ENCODE measurements around the gene SLAMF8. TPM values are rescaled to one million over a fixed set of nuclear protein-coding genes. Genes with fewer than 3 reads are reported as not detected.

The SLAMF8 gene
- total and polyA plus RNA-seq, 4 donors: 5.2 to 67.0 (median 28.4) TPM

GRCh38 chr1:159849626-159850366, 23.1 kb downstream of the SLAMF8 start:
- DNase-seq (no peak), ATAC-seq (ENCODE audit: insufficient read depth, low FRiP score) (no peak)
- no peak overlapping the region for H3K27ac ChIP-seq (ENCODE audit: low read depth in 1 of 2, low read length in 1 of 2)
- no peak overlapping the region for H3K4me3 ChIP-seq
- H3K9me3 ChIP-seq (ENCODE audit: control insufficient read depth in 4 of 4, insufficient read depth in 3 of 4, low read length in 3 of 4): no peaks in the 10 kb centered on the region
- no peaks in the 10 kb centered on the region for H3K27me3 ChIP-seq (ENCODE audit: control insufficient read depth in 3 of 3, insufficient read depth in 3 of 3, low read length in 2 of 3)
- WGBS, 2 donors: 30 to 42% methylated on average over 2 of the region's 2 CpGs
- peaks cover 0 to 10% (median 0%) of the 10 kb centered on the region in 5 donors for H3K4me1 ChIP-seq (ENCODE audit: control insufficient read depth in 5 of 5, insufficient read depth in 5 of 5, low read length in 5 of 5)
- no peaks in the 10 kb centered on the region for H3K36me3 ChIP-seq (ENCODE audit: control insufficient read depth in 4 of 4, insufficient read depth in 4 of 4, low read length in 4 of 4)
- H3K9ac ChIP-seq (ENCODE audit: insufficient read depth in 1 of 2, low read length in 2 of 2): no peak overlapping the region
- TF ChIP-seq CTCF (IDR thresholded peaks at IDR 0.05; ENCODE audit: control extremely low read depth, extremely low read depth): no peak

DNA sequence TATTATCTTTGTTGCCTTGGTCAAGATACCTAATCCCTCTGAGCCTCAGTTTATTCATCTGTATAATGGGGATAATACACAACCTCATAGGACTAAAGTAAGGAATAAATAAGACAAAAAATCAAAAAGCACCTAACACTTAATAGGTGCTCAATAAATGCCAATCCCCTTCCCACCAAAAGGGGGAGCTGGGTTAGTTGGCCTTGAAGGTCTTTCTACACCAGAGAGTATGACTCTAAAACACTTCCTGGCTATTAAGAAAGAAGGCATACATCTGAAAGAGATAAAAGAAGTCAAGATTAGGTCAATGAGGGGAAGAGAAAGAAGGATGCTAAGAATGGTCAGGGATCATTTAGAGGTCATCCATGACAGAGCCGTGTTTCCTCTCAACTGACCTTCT, 24.7 kb downstream of the SLAMF8 start:
- Histone ChIP-seq H3K27ac (ENCODE audit: low read depth in 1 of 2, low read length in 1 of 2) (no peak overlapping the region), H3K9ac (ENCODE audit: insufficient read depth in 1 of 2, low read length in 2 of 2) (no peak overlapping the region), H3K27me3 (ENCODE audit: control insufficient read depth in 3 of 3, insufficient read depth in 3 of 3, low read length in 2 of 3) (no peaks in the 10 kb centered on the region), H3K9me3 (ENCODE audit: control insufficient read depth in 4 of 4, insufficient read depth in 3 of 4, low read length in 3 of 4) (no peaks in the 10 kb centered on the region), H3K36me3 (ENCODE audit: control insufficient read depth in 4 of 4, insufficient read depth in 4 of 4, low read length in 4 of 4) (no peaks in the 10 kb centered on the region), H3K4me3 (no peak overlapping the region), H3K4me1 (ENCODE audit: control insufficient read depth in 5 of 5, insufficient read depth in 5 of 5, low read length in 5 of 5) (peaks cover 0 to 10% (median 4%) of the 10 kb centered on the region in 5 donors)
- WGBS, 2 donors: 68 to 78% methylated on average over 1 of the region's 1 CpG
- no peak for DNase-seq
- no peak for TF ChIP-seq CTCF (IDR thresholded peaks at IDR 0.05; ENCODE audit: control extremely low read depth, extremely low read depth)
- ATAC-seq (ENCODE audit: insufficient read depth, low FRiP score): no peak

GRCh38 chr1:159853417-159854115, 26.9 kb downstream of the SLAMF8 start:
- Histone ChIP-seq H3K9me3 (ENCODE audit: control insufficient read depth in 4 of 4, insufficient read depth in 3 of 4, low read length in 3 of 4) (no peaks in the 10 kb centered on the region), H3K27ac (ENCODE audit: low read depth in 1 of 2, low read length in 1 of 2) (peak overlapping the region in 1 of 2 donors; percentile 91), H3K9ac (ENCODE audit: insufficient read depth in 1 of 2, low read length in 2 of 2) (peak overlapping the region; percentile 54 to 72), H3K4me3 (no peak overlapping the region), H3K36me3 (ENCODE audit: control insufficient read depth in 4 of 4, insufficient read depth in 4 of 4, low read length in 4 of 4) (no peaks in the 10 kb centered on the region), H3K27me3 (ENCODE audit: control insufficient read depth in 3 of 3, insufficient read depth in 3 of 3, low read length in 2 of 3) (no peaks in the 10 kb centered on the region), H3K4me1 (ENCODE audit: control insufficient read depth in 5 of 5, insufficient read depth in 5 of 5, low read length in 5 of 5) (peaks cover 0 to 10% (median 4%) of the 10 kb centered on the region in 5 donors)
- DNase-seq (peak in 1 of 3 donors; percentile 34), ATAC-seq (ENCODE audit: insufficient read depth, low FRiP score) (no peak)
- TF ChIP-seq CTCF (IDR thresholded peaks at IDR 0.05; ENCODE audit: control extremely low read depth, extremely low read depth): no peak
- 21 to 24% methylated on average over 6 of the region's 6 CpGs for WGBS, 2 donors
